Activated CD4-positive, alpha-beta T cell treated with anti-CD3 and anti-CD28 coated beads, Interleukin-2, amount 10 ng/mL, durations not matched to agents 7 days and 5 days (primary cell): ENCODE measurements around the gene POU2F1. TPM values are rescaled to one million over a fixed set of nuclear protein-coding genes. Genes with fewer than 3 reads are reported as not detected.

Source experiments
- CTCF ChIA-PET: fragments of 350-600 bp; sonication (Branson Sonifier 250); formaldehyde crosslinking; loops from one replicate; lab custom pipeline; 2021; ENCODE audit warnings: antibody characterized with exemption; lab: Charles Lee
- POLR2A ChIA-PET: fragments of 350-600 bp; sonication (Branson Sonifier 250); formaldehyde crosslinking; loops from one replicate; lab custom pipeline; 2021; ENCODE audit warnings: antibody characterized with exemption; lab: Charles Lee
- DNase-seq: peaks from one replicate; pipeline ENCODE4 v3.0.0-alpha.2; 2020
- H3K27ac Mint-ChIP-seq: one replicate; pipeline ENCODE4 v1.8.0; 2021; ENCODE audit warnings: mild to moderate bottlenecking, moderate library complexity, mixed read lengths
- H3K27me3 Mint-ChIP-seq: one replicate; pipeline ENCODE4 v1.8.0; 2021; ENCODE audit warnings: mixed read lengths
- H3K36me3 Mint-ChIP-seq: one replicate; pipeline ENCODE4 v1.8.0; 2021; ENCODE audit warnings: low read depth, mixed read lengths
- H3K4me1 Mint-ChIP-seq: one replicate; pipeline ENCODE4 v1.8.0; 2021; ENCODE audit warnings: mixed read lengths
- H3K4me3 Mint-ChIP-seq: one replicate; pipeline ENCODE4 v1.8.0; 2021; ENCODE audit warnings: mild to moderate bottlenecking, moderate library complexity, mixed read lengths
- H3K9me3 Mint-ChIP-seq: one replicate; pipeline ENCODE4 v1.8.0; 2021; ENCODE audit warnings: mixed read lengths
- total RNA-seq, 2 experiments: library from RNA; stranded (reverse); gene quantifications; one replicate each; pipeline ENCODE4 v1.2.3, GENCODE V29; 2021

The POU2F1 gene
- total RNA-seq, 2 experiments from 2014 or later = 22.0 to 22.3 TPM

- Mint-ChIP-seq H3K27me3 (no peaks in the 10 kb centered on the region), H3K36me3 (peaks cover 8% of the 10 kb centered on the region), H3K4me1 (no peaks in the 10 kb centered on the region), H3K4me3 (no peak overlapping the region), H3K27ac (no peak overlapping the region), H3K9me3 (peaks cover 6% of the 10 kb centered on the region)
- POLR2A ChIA-PET = no interaction called here
- CTCF ChIA-PET = no interaction called here
- DNase-seq = no peak
Observed at GRCh38 chr1:167292216-167292615, 71.5 kb downstream of the POU2F1 start.

- ChIA-PET CTCF (no interaction called here), POLR2A (no interaction called here)
- Mint-ChIP-seq H3K36me3 (peaks cover 8% of the 10 kb centered on the region), H3K27ac (no peak overlapping the region), H3K4me1 (no peaks in the 10 kb centered on the region), H3K27me3 (no peaks in the 10 kb centered on the region), H3K4me3 (no peak overlapping the region), H3K9me3 (peaks cover 6% of the 10 kb centered on the region)
- no peak for DNase-seq
Observed at GRCh38 chr1:167293057-167293456, 72.4 kb downstream of the POU2F1 start.

- Mint-ChIP-seq H3K4me1 (no peaks in the 10 kb centered on the region), H3K27ac (no peak overlapping the region), H3K27me3 (no peaks in the 10 kb centered on the region), H3K9me3 (peaks cover 6% of the 10 kb centered on the region), H3K4me3 (no peak overlapping the region), H3K36me3 (peaks cover 8% of the 10 kb centered on the region)
- POLR2A ChIA-PET = no interaction called here
- CTCF ChIA-PET = no interaction called here
- no peak for DNase-seq
Observed at GRCh38 chr1:167294528-167294927, 73.8 kb downstream of the POU2F1 start.

- Mint-ChIP-seq H3K27ac (no peak overlapping the region), H3K4me3 (no peak overlapping the region), H3K27me3 (no peaks in the 10 kb centered on the region), H3K36me3 (peaks cover 8% of the 10 kb centered on the region), H3K9me3 (peaks cover 6% of the 10 kb centered on the region), H3K4me1 (no peaks in the 10 kb centered on the region)
- ChIA-PET POLR2A (no interaction called here), CTCF (interaction anchor here (0.7 to 1.3 kb wide), 4 partner anchors 11 to 77 kb away, joined by 3 to 4 read pairs (median 3); no protein-coding TSS in a partner anchor)
- DNase-seq = no peak
Observed at GRCh38 chr1:167297222-167298214, 76.8 kb downstream of the POU2F1 start.

- CTCF ChIA-PET = interaction anchor here (0.7 to 0.9 kb wide), 3 partner anchors 18 to 56 kb away, joined by 3 to 5 read pairs (median 3); no protein-coding TSS in a partner anchor
Observed at GRCh38 chr1:167298325-167298724, 77.6 kb downstream of the POU2F1 start.

GRCh38 chr1:167301355-167301754 lies 80.7 kb downstream of the POU2F1 start:
- Mint-ChIP-seq H3K36me3 (no peaks in the 10 kb centered on the region), H3K4me3 (no peak overlapping the region), H3K27me3 (no peaks in the 10 kb centered on the region), H3K9me3 (no peaks in the 10 kb centered on the region), H3K4me1 (no peaks in the 10 kb centered on the region), H3K27ac (no peak overlapping the region)
- ChIA-PET CTCF (no interaction called here), POLR2A (no interaction called here)
- no peak for DNase-seq

More at GRCh38 chr1:167298325-167298724, 77.6 kb downstream of the POU2F1 start:
- Mint-ChIP-seq H3K27me3 (no peaks in the 10 kb centered on the region), H3K4me3 (no peak overlapping the region), H3K27ac (no peak overlapping the region), H3K9me3 (peaks cover 4% of the 10 kb centered on the region), H3K36me3 (peaks cover 4% of the 10 kb centered on the region), H3K4me1 (no peaks in the 10 kb centered on the region)
- POLR2A ChIA-PET = no interaction called here
- DNase-seq = no peak

GRCh38 chr1:167304165-167304564 lies 83.5 kb downstream of the POU2F1 start:
- Mint-ChIP-seq H3K27me3 (no peaks in the 10 kb centered on the region), H3K9me3 (no peaks in the 10 kb centered on the region), H3K36me3 (no peaks in the 10 kb centered on the region), H3K4me3 (no peak overlapping the region), H3K27ac (no peak overlapping the region), H3K4me1 (peaks cover 4% of the 10 kb centered on the region)
- POLR2A ChIA-PET = no interaction called here
- DNase-seq = no peak
- CTCF ChIA-PET = interaction anchor here (0.6 to 0.9 kb wide), 3 partner anchors 13 to 52 kb away, joined by 3 to 5 read pairs (median 4); no protein-coding TSS in a partner anchor

- DNase-seq = no peak
- no peaks in the 10 kb centered on the region for H3K36me3 Mint-ChIP-seq
- POLR2A ChIA-PET = no interaction called here
- H3K4me3 Mint-ChIP-seq = no peak overlapping the region
- no peak overlapping the region for H3K27ac Mint-ChIP-seq
- no peaks in the 10 kb centered on the region for H3K27me3 Mint-ChIP-seq
- H3K9me3 Mint-ChIP-seq = no peaks in the 10 kb centered on the region
- CTCF ChIA-PET = no interaction called here
- H3K4me1 Mint-ChIP-seq = peaks cover 4% of the 10 kb centered on the region
Observed at GRCh38 chr1:167305059-167305705, 84.5 kb downstream of the POU2F1 start.

GRCh38 chr1:167305706-167306277 lies 85.1 kb downstream of the POU2F1 start:
- Mint-ChIP-seq H3K27ac (no peak overlapping the region), H3K4me1 (peaks cover 7% of the 10 kb centered on the region), H3K9me3 (no peaks in the 10 kb centered on the region), H3K27me3 (no peaks in the 10 kb centered on the region), H3K36me3 (no peaks in the 10 kb centered on the region), H3K4me3 (no peak overlapping the region)
- ChIA-PET CTCF (no interaction called here), POLR2A (no interaction called here)
- DNase-seq = no peak

GRCh38 chr1:167310732-167311131 lies 90.0 kb downstream of the POU2F1 start:
- ChIA-PET CTCF (interaction anchor here (1.5 kb wide), 1 partner anchor 44 kb away, joined by 4 read pairs; no protein-coding TSS in a partner anchor), POLR2A (no interaction called here)
- peaks cover 21% of the 10 kb centered on the region for H3K4me1 Mint-ChIP-seq
- H3K9me3 Mint-ChIP-seq = peaks cover 3% of the 10 kb centered on the region
- H3K4me3 Mint-ChIP-seq = no peak overlapping the region
- H3K27me3 Mint-ChIP-seq = no peaks in the 10 kb centered on the region
- DNase-seq = no peak
- H3K27ac Mint-ChIP-seq = no peak overlapping the region
- H3K36me3 Mint-ChIP-seq = peaks cover 4% of the 10 kb centered on the region

- ChIA-PET POLR2A (no interaction called here), CTCF (no interaction called here)
- Mint-ChIP-seq H3K4me3 (no peak overlapping the region), H3K9me3 (peaks cover 13% of the 10 kb centered on the region), H3K4me1 (peaks cover 18% of the 10 kb centered on the region), H3K36me3 (peaks cover 16% of the 10 kb centered on the region), H3K27ac (no peak overlapping the region), H3K27me3 (no peaks in the 10 kb centered on the region)
- no peak for DNase-seq
Observed at GRCh38 chr1:167312871-167313270, 92.2 kb downstream of the POU2F1 start.

- peaks cover 18% of the 10 kb centered on the region for H3K4me1 Mint-ChIP-seq
- H3K27ac Mint-ChIP-seq = no peak overlapping the region
- POLR2A ChIA-PET = no interaction called here
- H3K27me3 Mint-ChIP-seq = no peaks in the 10 kb centered on the region
- no peak overlapping the region for H3K4me3 Mint-ChIP-seq
- no peak for DNase-seq
- CTCF ChIA-PET = interaction anchor here (0.6 kb wide), 1 partner anchor 34 kb away, joined by 3 read pairs; no protein-coding TSS in a partner anchor
- H3K9me3 Mint-ChIP-seq = peaks cover 27% of the 10 kb centered on the region
- peaks cover 28% of the 10 kb centered on the region for H3K36me3 Mint-ChIP-seq
Observed at GRCh38 chr1:167314671-167315070, 94.0 kb downstream of the POU2F1 start.
